Measurements from ENCODE around the gene FAM168B.

DNA sequence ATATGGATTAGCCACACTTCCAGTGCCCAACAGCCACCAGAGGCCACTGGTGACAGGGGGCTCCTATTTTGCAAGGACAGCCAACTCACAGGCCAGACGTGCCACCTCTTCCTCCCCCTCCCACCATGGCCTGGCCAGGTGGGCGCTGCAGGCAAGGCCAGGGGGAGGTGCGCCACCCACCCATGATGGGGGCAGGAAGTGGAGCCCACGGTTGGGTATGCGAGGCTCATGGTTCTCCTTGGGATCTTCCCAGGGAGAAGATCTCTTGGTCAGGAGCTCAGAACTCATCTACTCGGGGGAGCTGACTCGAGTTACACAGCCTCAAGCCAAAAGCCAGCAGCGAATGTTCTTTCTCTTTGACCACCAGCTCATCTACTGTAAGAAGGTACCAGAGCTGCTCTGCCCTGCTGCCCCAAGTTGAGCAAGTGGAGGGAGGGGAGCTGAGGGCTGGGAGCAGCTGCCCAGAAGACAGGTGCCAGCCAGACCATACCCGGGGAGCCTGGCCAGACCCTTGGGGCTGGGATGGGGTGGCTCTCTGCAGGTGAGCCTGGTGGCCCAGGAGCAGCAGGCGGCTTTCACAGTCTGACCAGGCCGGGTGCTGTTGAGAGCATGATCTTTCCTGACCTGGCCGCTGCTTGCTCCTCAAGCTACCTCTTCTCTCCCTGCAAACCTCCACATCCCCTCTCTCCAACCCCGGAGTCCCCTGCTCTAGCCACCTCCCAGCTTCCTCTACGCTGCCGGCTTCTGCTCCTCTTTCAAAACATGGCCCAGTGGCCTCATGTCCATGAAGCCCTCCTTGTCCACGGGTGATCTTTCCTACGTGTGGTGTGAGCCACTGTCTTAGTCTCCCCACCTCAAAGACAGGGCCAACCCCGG is 49.8 kb downstream of the FAM168B start:
- TF ChIP-seq, protein P1, sequence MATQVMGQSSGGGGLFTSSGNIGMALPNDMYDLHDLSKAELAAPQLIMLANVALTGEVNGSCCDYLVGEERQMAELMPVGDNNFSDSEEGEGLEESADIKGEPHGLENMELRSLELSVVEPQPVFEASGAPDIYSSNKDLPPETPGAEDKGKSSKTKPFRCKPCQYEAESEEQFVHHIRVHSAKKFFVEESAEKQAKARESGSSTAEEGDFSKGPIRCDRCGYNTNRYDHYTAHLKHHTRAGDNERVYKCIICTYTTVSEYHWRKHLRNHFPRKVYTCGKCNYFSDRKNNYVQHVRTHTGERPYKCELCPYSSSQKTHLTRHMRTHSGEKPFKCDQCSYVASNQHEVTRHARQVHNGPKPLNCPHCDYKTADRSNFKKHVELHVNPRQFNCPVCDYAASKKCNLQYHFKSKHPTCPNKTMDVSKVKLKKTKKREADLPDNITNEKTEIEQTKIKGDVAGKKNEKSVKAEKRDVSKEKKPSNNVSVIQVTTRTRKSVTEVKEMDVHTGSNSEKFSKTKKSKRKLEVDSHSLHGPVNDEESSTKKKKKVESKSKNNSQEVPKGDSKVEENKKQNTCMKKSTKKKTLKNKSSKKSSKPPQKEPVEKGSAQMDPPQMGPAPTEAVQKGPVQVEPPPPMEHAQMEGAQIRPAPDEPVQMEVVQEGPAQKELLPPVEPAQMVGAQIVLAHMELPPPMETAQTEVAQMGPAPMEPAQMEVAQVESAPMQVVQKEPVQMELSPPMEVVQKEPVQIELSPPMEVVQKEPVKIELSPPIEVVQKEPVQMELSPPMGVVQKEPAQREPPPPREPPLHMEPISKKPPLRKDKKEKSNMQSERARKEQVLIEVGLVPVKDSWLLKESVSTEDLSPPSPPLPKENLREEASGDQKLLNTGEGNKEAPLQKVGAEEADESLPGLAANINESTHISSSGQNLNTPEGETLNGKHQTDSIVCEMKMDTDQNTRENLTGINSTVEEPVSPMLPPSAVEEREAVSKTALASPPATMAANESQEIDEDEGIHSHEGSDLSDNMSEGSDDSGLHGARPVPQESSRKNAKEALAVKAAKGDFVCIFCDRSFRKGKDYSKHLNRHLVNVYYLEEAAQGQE (IDR thresholded peaks at IDR 0.05; ENCODE audit: low read depth), result no peak
- TF ChIP-seq, protein P2, sequence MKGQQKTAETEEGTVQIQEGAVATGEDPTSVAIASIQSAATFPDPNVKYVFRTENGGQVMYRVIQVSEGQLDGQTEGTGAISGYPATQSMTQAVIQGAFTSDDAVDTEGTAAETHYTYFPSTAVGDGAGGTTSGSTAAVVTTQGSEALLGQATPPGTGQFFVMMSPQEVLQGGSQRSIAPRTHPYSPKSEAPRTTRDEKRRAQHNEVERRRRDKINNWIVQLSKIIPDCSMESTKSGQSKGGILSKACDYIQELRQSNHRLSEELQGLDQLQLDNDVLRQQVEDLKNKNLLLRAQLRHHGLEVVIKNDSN (IDR thresholded peaks at IDR 0.05), result no peak
- TF ChIP-seq YY1 (IDR thresholded peaks at IDR 0.05; ENCODE audit: low read depth) (no peak), EP300 (IDR thresholded peaks at IDR 0.05; ENCODE audit: borderline replicate concordance) (no peak), FOXM1 (IDR thresholded peaks at IDR 0.05; ENCODE audit: borderline replicate concordance, low read depth) (no peak), TEAD4 (IDR thresholded peaks at IDR 0.05) (no peak), TAF1 (IDR thresholded peaks at IDR 0.05; ENCODE audit: low read depth) (no peak), RAD21 (IDR thresholded peaks at IDR 0.05; ENCODE audit: low read depth) (no peak), CEBPB (IDR thresholded peaks at IDR 0.05) (no peak), TCF12 (IDR thresholded peaks at IDR 0.05; ENCODE audit: low read depth) (no peak), ZBTB7A (IDR thresholded peaks at IDR 0.05; ENCODE audit: low read depth) (no peak)
- TF ChIP-seq, protein P3, sequence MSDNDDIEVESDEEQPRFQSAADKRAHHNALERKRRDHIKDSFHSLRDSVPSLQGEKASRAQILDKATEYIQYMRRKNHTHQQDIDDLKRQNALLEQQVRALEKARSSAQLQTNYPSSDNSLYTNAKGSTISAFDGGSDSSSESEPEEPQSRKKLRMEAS (IDR thresholded peaks at IDR 0.05), result no peak

Measured in Ishikawa (cell line).